Common myeloid progenitor, CD34-positive (primary cell): ENCODE measurements around the gene ZNF579.
A peak's percentile ranks its signal among the peaks of the same experiment; 100 is the strongest.

ENCODE experiments used
- CTCF ChIA-PET: fragments of 350-600 bp; sonication (Branson Sonifier 250); formaldehyde crosslinking; loops from one replicate; lab custom pipeline; 2021; ENCODE audit warnings: antibody characterized with exemption; lab: Charles Lee
- POLR2A ChIA-PET: fragments of 350-600 bp; sonication (Branson Sonifier 250); formaldehyde crosslinking; loops from one replicate; lab custom pipeline; 2021; ENCODE audit warnings: antibody characterized with exemption; lab: Charles Lee
- DNase-seq, 3 donors: peaks; one replicate each; pipeline versions ENCODE4 v3.0.0 to v3.0.0-alpha.2; 2013
- H3K27ac ChIP-seq, 2 experiments: 1 replicate in 1 of 2; 2 replicates in 1 of 2; pipeline ENCODE4 v1.7.0; 2013; ENCODE audit warnings: inconsistent platforms in 2 of 2, low read length in 2 of 2, mild to moderate bottlenecking in 2 of 2, low read depth in 1 of 2, moderate library complexity in 1 of 2; ENCODE audit not compliant: severe bottlenecking in 2 of 2, insufficient read depth in 1 of 2, poor library complexity in 1 of 2
- H3K27me3 ChIP-seq, 5 experiments: replicated peaks in 2 of 5; 1 replicate in 3 of 5; 2 replicates in 2 of 5; pipeline versions ENCODE4 v1.6.1 to v1.7.0; 2013; ENCODE audit warnings: low read length in 4 of 5, mild to moderate bottlenecking in 2 of 5, moderate library complexity in 2 of 5, inconsistent platforms in 1 of 5; ENCODE audit not compliant: insufficient read depth in 5 of 5, control insufficient read depth in 4 of 5
- H3K36me3 ChIP-seq, 4 experiments: 1 replicate in 2 of 4; 2 replicates in 2 of 4; pipeline versions ENCODE4 v1.6.1 to v1.7.0; 2013; ENCODE audit warnings: low read length in 3 of 4, control low read depth in 1 of 4, mild to moderate bottlenecking in 1 of 4; ENCODE audit not compliant: control insufficient read depth in 4 of 4, insufficient read depth in 4 of 4
- H3K4me1 ChIP-seq, 4 experiments: 1 replicate in 3 of 4; 2 replicates in 1 of 4; pipeline versions ENCODE4 v1.6.1 to v1.7.1; 2013; ENCODE audit warnings: low read length in 3 of 4, mild to moderate bottlenecking in 3 of 4, control low read depth in 1 of 4, inconsistent platforms in 1 of 4, moderate library complexity in 1 of 4; ENCODE audit not compliant: control insufficient read depth in 4 of 4, insufficient read depth in 4 of 4; ENCODE audit errors: control extremely low read depth in 1 of 4
- H3K4me3 ChIP-seq, 7 experiments: 1 replicate in 4 of 7; 2 replicates in 3 of 7; pipeline versions ENCODE4 v1.5.1 to v1.7.0; 2013; ENCODE audit warnings: mild to moderate bottlenecking in 7 of 7, low read length in 6 of 7, moderate library complexity in 6 of 7, inconsistent platforms in 2 of 7, low read depth in 2 of 7, control low read depth in 1 of 7; ENCODE audit not compliant: insufficient read depth in 4 of 7, control insufficient read depth in 1 of 7; ENCODE audit errors: extremely low read depth in 1 of 7
- H3K9me3 ChIP-seq, 5 experiments: 1 replicate in 4 of 5; 2 replicates in 1 of 5; pipeline versions ENCODE4 v1.6.1 to v1.7.1; 2013; ENCODE audit warnings: low read length in 4 of 5, mild to moderate bottlenecking in 2 of 5, inconsistent platforms in 1 of 5, low read depth in 1 of 5, moderate library complexity in 1 of 5; ENCODE audit not compliant: control insufficient read depth in 4 of 5, insufficient read depth in 2 of 5; ENCODE audit errors: control extremely low read depth in 1 of 5
- WGBS: methylation state at CpG from one replicate; pipeline ENCODE4 v1.1.5; 2013; ENCODE audit not compliant: insufficient coverage; 5-methylcytosine and 5-hydroxymethylcytosine counted together

ZNF579 gene

GRCh38 chr19:55546822-55547614, 33.6 kb downstream of the ZNF579 start:
- CTCF ChIA-PET = interaction anchor here (1.1 to 2.4 kb wide), 3 partner anchors 14 to 59 kb away, joined by 3 to 11 read pairs (median 5); partner anchors contain the start of gene ZNF865
- peaks cover 0 to 33% (median 20%) of the 10 kb centered on the region in 4 experiments for H3K4me1 ChIP-seq
- H3K4me3 ChIP-seq = peak overlapping the region in 3 of 7 experiments; percentile 11 to 45 (median 24)
- no peaks in the 10 kb centered on the region for H3K9me3 ChIP-seq
- H3K36me3 ChIP-seq = no peaks in the 10 kb centered on the region
- peak overlapping the region; percentile 50 to 81 for H3K27ac ChIP-seq
- 6% methylated on average over 16 of the region's 17 CpGs for WGBS
- POLR2A ChIA-PET = interaction anchor here (0.7 to 1.5 kb wide), 2 partner anchors 53 to 1778 kb away, joined by 3 read pairs; partner anchors contain the start of gene FIZ1
- no peaks in the 10 kb centered on the region for H3K27me3 ChIP-seq
- peak; percentile 81 to 95 (median 91) for DNase-seq

GRCh38 chr19:55546011-55546410, 34.6 kb downstream of the ZNF579 start:
- H3K27ac ChIP-seq = peak overlapping the region; percentile 58 to 81
- H3K27me3 ChIP-seq = no peaks in the 10 kb centered on the region
- H3K9me3 ChIP-seq = no peaks in the 10 kb centered on the region
- DNase-seq = no peak
- peaks cover 0 to 33% (median 20%) of the 10 kb centered on the region in 4 experiments for H3K4me1 ChIP-seq
- H3K36me3 ChIP-seq = no peaks in the 10 kb centered on the region
- ChIA-PET CTCF (interaction anchor here (2.4 kb wide), 1 partner anchor 60 kb away, joined by 11 read pairs; the partner anchor contains the start of gene ZNF865), POLR2A (interaction anchor here (0.7 kb wide), 1 partner anchor 1777 kb away, joined by 3 read pairs; no protein-coding TSS in a partner anchor)
- 88% methylated on average over 9 of the region's 11 CpGs for WGBS
- H3K4me3 ChIP-seq = no peak overlapping the region

GRCh38 chr19:55545443-55545842, 35.2 kb downstream of the ZNF579 start, which contains the start of gene SBK3:
TSS of gene SBK3 (minus strand) at chr19:55545543. CDS start at chr19:55545543, 0 bp downstream.
- H3K9me3 ChIP-seq = no peaks in the 10 kb centered on the region
- H3K27me3 ChIP-seq = no peaks in the 10 kb centered on the region
- H3K36me3 ChIP-seq = no peaks in the 10 kb centered on the region
- ChIA-PET POLR2A (no interaction called here), CTCF (interaction anchor here (2.4 kb wide), 1 partner anchor 61 kb away, joined by 11 read pairs; the partner anchor contains the start of gene ZNF865)
- WGBS = 98% methylated on average over 10 of the region's 10 CpGs
- peaks cover 0 to 33% (median 20%) of the 10 kb centered on the region in 4 experiments for H3K4me1 ChIP-seq
- H3K27ac ChIP-seq = peak within 1 kb of the TSS; percentile 58 to 81
- no peak within 1 kb of the TSS for H3K4me3 ChIP-seq
- no peak for DNase-seq

GRCh38 chr19:55544776-55545439, 35.7 kb downstream of the ZNF579 start:
- H3K27me3 ChIP-seq = no peaks in the 10 kb centered on the region
- DNase-seq = no peak
- no peaks in the 10 kb centered on the region for H3K9me3 ChIP-seq
- CTCF ChIA-PET = no interaction called here
- POLR2A ChIA-PET = no interaction called here
- H3K36me3 ChIP-seq = no peaks in the 10 kb centered on the region
- H3K27ac ChIP-seq = no peak overlapping the region
- peaks cover 0 to 33% (median 20%) of the 10 kb centered on the region in 4 experiments for H3K4me1 ChIP-seq
- WGBS = 94% methylated on average over 23 of the region's 23 CpGs
- no peak overlapping the region for H3K4me3 ChIP-seq

- Histone ChIP-seq H3K9me3 (no peaks in the 10 kb centered on the region), H3K27ac (no peak overlapping the region), H3K27me3 (no peaks in the 10 kb centered on the region), H3K4me3 (no peak overlapping the region), H3K36me3 (no peaks in the 10 kb centered on the region), H3K4me1 (peaks cover 0 to 33% (median 20%) of the 10 kb centered on the region in 4 experiments)
- ChIA-PET POLR2A (no interaction called here), CTCF (no interaction called here)
- no peak for DNase-seq
- whole genome bisulfite sequencing = 99% methylated on average over 15 of the region's 15 CpGs
These were observed 36.6 kb downstream of the ZNF579 start for GRCh38 chr19:55544014-55544413.

GRCh38 chr19:55543567-55543966, 37.1 kb downstream of the ZNF579 start:
- Histone ChIP-seq H3K4me3 (no peak overlapping the region), H3K4me1 (peaks cover 0 to 33% (median 20%) of the 10 kb centered on the region in 4 experiments), H3K27me3 (no peaks in the 10 kb centered on the region), H3K27ac (no peak overlapping the region), H3K9me3 (no peaks in the 10 kb centered on the region), H3K36me3 (no peaks in the 10 kb centered on the region)
- ChIA-PET CTCF (no interaction called here), POLR2A (no interaction called here)
- WGBS = 93% methylated on average over 3 of the region's 5 CpGs
- no peak for DNase-seq
